Measurements from ENCODE around the gene KIF3A. TPM values are rescaled to one million over a fixed set of nuclear protein-coding genes. Genes with fewer than 3 reads are reported as not detected.

The KIF3A gene
- total RNA-seq, 1 donor from 2014 or later, result 25.4 TPM

- no peak overlapping the region for H3K4me3 Mint-ChIP-seq (ENCODE audit: unreplicated experiment)
- H2AFZ ChIP-seq (ENCODE audit: low read depth, low read length), result no peak overlapping the region
- no peak for TF ChIP-seq EZH2 (IDR thresholded peaks at IDR 0.05; ENCODE audit: insufficient read depth, low read length)
- TF ChIP-seq CTCF (IDR thresholded peaks at IDR 0.05; ENCODE audit: insufficient read depth, low read depth, low read length), result no peak
- no peaks in the 10 kb centered on the region for H3K4me1 ChIP-seq (ENCODE audit: insufficient read depth, low read length)
- no peaks in the 10 kb centered on the region for H3K27me3 Mint-ChIP-seq (ENCODE audit: low read depth, unreplicated experiment)
- H3K4me1 Mint-ChIP-seq (ENCODE audit: low read depth, unreplicated experiment), result no peaks in the 10 kb centered on the region
- H3K4me3 ChIP-seq (ENCODE audit: insufficient read depth, low read depth, low read length), result no peak overlapping the region
- H3K79me2 ChIP-seq (ENCODE audit: insufficient read depth, low read length), result no peaks in the 10 kb centered on the region
- FAIRE-seq (no peak), DNase-seq (ENCODE audit: low read depth) (no peak)
- H3K36me3 ChIP-seq (ENCODE audit: insufficient read depth, low read length), result no peaks in the 10 kb centered on the region
- H3K9me3 Mint-ChIP-seq (ENCODE audit: unreplicated experiment), result peaks cover 3% of the 10 kb centered on the region
- no peak overlapping the region for H3K27ac Mint-ChIP-seq (ENCODE audit: unreplicated experiment)
- no peaks in the 10 kb centered on the region for H3K9me3 ChIP-seq (ENCODE audit: insufficient read depth, low read depth, low read length)
- no peak overlapping the region for H3K9ac ChIP-seq (ENCODE audit: low read length)
- H3K4me2 ChIP-seq (ENCODE audit: low read length), result no peak overlapping the region
- H3K27ac ChIP-seq (ENCODE audit: low read depth, low read length), result no peak overlapping the region
- no peaks in the 10 kb centered on the region for H4K20me1 ChIP-seq (ENCODE audit: insufficient read depth, low read length)
- peaks cover 2% of the 10 kb centered on the region for H3K36me3 Mint-ChIP-seq (ENCODE audit: low read depth, unreplicated experiment)
- H3K27me3 ChIP-seq (ENCODE audit: insufficient read depth, low read length), result no peaks in the 10 kb centered on the region
These were observed 47.2 kb downstream of the KIF3A start for GRCh38 chr5:132690156-132690555.

GRCh38 chr5:132689513-132689912, 47.8 kb downstream of the KIF3A start:
- Mint-ChIP-seq H3K9me3 (ENCODE audit: unreplicated experiment) (peaks cover 3% of the 10 kb centered on the region), H3K4me1 (ENCODE audit: low read depth, unreplicated experiment) (no peaks in the 10 kb centered on the region), H3K4me3 (ENCODE audit: unreplicated experiment) (no peak overlapping the region), H3K27me3 (ENCODE audit: low read depth, unreplicated experiment) (no peaks in the 10 kb centered on the region), H3K36me3 (ENCODE audit: low read depth, unreplicated experiment) (peaks cover 2% of the 10 kb centered on the region), H3K27ac (ENCODE audit: unreplicated experiment) (no peak overlapping the region)
- Histone ChIP-seq H4K20me1 (ENCODE audit: insufficient read depth, low read length) (no peaks in the 10 kb centered on the region), H3K36me3 (ENCODE audit: insufficient read depth, low read length) (no peaks in the 10 kb centered on the region), H3K9me3 (ENCODE audit: insufficient read depth, low read depth, low read length) (no peaks in the 10 kb centered on the region), H3K27ac (ENCODE audit: low read depth, low read length) (no peak overlapping the region), H3K27me3 (ENCODE audit: insufficient read depth, low read length) (no peaks in the 10 kb centered on the region), H3K4me3 (ENCODE audit: insufficient read depth, low read depth, low read length) (no peak overlapping the region), H3K9ac (ENCODE audit: low read length) (no peak overlapping the region), H3K79me2 (ENCODE audit: insufficient read depth, low read length) (no peaks in the 10 kb centered on the region), H3K4me1 (ENCODE audit: insufficient read depth, low read length) (no peaks in the 10 kb centered on the region), H3K4me2 (ENCODE audit: low read length) (no peak overlapping the region), H2AFZ (ENCODE audit: low read depth, low read length) (no peak overlapping the region)
- no peak for DNase-seq (ENCODE audit: low read depth)
- no peak for FAIRE-seq
- TF ChIP-seq CTCF (IDR thresholded peaks at IDR 0.05; ENCODE audit: insufficient read depth, low read depth, low read length) (no peak), EZH2 (IDR thresholded peaks at IDR 0.05; ENCODE audit: insufficient read depth, low read length) (no peak)

- H3K36me3 Mint-ChIP-seq (ENCODE audit: low read depth, unreplicated experiment), result peaks cover 2% of the 10 kb centered on the region
- Histone ChIP-seq H4K20me1 (ENCODE audit: insufficient read depth, low read length) (no peaks in the 10 kb centered on the region), H2AFZ (ENCODE audit: low read depth, low read length) (no peak overlapping the region), H3K4me1 (ENCODE audit: insufficient read depth, low read length) (no peaks in the 10 kb centered on the region), H3K9me3 (ENCODE audit: insufficient read depth, low read depth, low read length) (no peaks in the 10 kb centered on the region), H3K27me3 (ENCODE audit: insufficient read depth, low read length) (no peaks in the 10 kb centered on the region), H3K36me3 (ENCODE audit: insufficient read depth, low read length) (no peaks in the 10 kb centered on the region), H3K79me2 (ENCODE audit: insufficient read depth, low read length) (no peaks in the 10 kb centered on the region), H3K27ac (ENCODE audit: low read depth, low read length) (no peak overlapping the region), H3K4me2 (ENCODE audit: low read length) (no peak overlapping the region), H3K4me3 (ENCODE audit: insufficient read depth, low read depth, low read length) (no peak overlapping the region), H3K9ac (ENCODE audit: low read length) (no peak overlapping the region)
- H3K4me3 Mint-ChIP-seq (ENCODE audit: unreplicated experiment), result no peak overlapping the region
- TF ChIP-seq EZH2 (IDR thresholded peaks at IDR 0.05; ENCODE audit: insufficient read depth, low read length) (no peak), CTCF (IDR thresholded peaks at IDR 0.05; ENCODE audit: insufficient read depth, low read depth, low read length) (no peak)
- FAIRE-seq (no peak), DNase-seq (ENCODE audit: low read depth) (no peak)
- H3K27me3 Mint-ChIP-seq (ENCODE audit: low read depth, unreplicated experiment), result no peaks in the 10 kb centered on the region
- H3K27ac Mint-ChIP-seq (ENCODE audit: unreplicated experiment), result no peak overlapping the region
- H3K4me1 Mint-ChIP-seq (ENCODE audit: low read depth, unreplicated experiment), result no peaks in the 10 kb centered on the region
- H3K9me3 Mint-ChIP-seq (ENCODE audit: unreplicated experiment), result peaks cover 3% of the 10 kb centered on the region
These were observed 48.6 kb downstream of the KIF3A start for GRCh38 chr5:132688536-132689339.

All from astrocyte (in vitro differentiated cells and primary cell).